Stomach (tissue), 9 donors: ENCODE measurements around the gene FYN. TPM values are rescaled to one million over a fixed set of nuclear protein-coding genes. Genes with fewer than 3 reads are reported as not detected.

Experiments used
- DNase-seq, 2 donors: peaks; one replicate each; pipeline versions ENCODE4 v3.0.0 to v3.0.0-alpha.2; 2013 to 2019
- H3K27ac ChIP-seq, 5 donors: fragments of 200-600 bp in 4 of 5; sonication (generic) in 4 of 5; one replicate each; pipeline ENCODE4 v1.5.1; 2013 to 2019; ENCODE audit warnings: mild to moderate bottlenecking in 1 of 5, moderate library complexity in 1 of 5
- H3K27me3 ChIP-seq, 3 donors: fragments of 200-600 bp; sonication (generic); one replicate each; pipeline ENCODE4 v1.5.1; 2017 to 2019; ENCODE audit warnings: mixed run types in 1 of 3
- H3K36me3 ChIP-seq, 4 donors: fragments of 200-600 bp; sonication (generic); 1 replicate in 3 of 4; 2 replicates in 1 of 4; pipeline ENCODE4 v1.5.1; 2016 to 2019
- H3K4me1 ChIP-seq, 4 donors: fragments of 200-600 bp; sonication (generic); one replicate each; pipeline ENCODE4 v1.5.1; 2016 to 2019
- H3K4me3 ChIP-seq, 4 donors: fragments of 200-600 bp; sonication (generic) in 3 of 4; one replicate each; pipeline ENCODE4 v1.5.1; 2016 to 2019; ENCODE audit warnings: mild to moderate bottlenecking in 1 of 4
- H3K9me3 ChIP-seq, 4 donors: fragments of 200-600 bp; sonication (generic); one replicate each; pipeline ENCODE4 v1.5.1; 2016 to 2019
- CTCF ChIP-seq, 7 experiments: fragments of 450-650 bp in 4 of 7; fragments of 200-600 bp in 3 of 7; sonication (generic) in 3 of 7; IDR thresholded peaks; one replicate each; pipeline ENCODE4 v1.5.1; 2016 to 2019; ENCODE audit warnings: antibody characterized with exemption in 7 of 7, control low read depth in 2 of 7, mild to moderate bottlenecking in 1 of 7
- EP300 ChIP-seq: sonication (generic); formaldehyde crosslinking; IDR thresholded peaks from one replicate; pipeline ENCODE4 v1.6.1; 2017; ENCODE audit warnings: antibody characterized with exemption
- POLR2A ChIP-seq, 4 donors: fragments of 450-650 bp; IDR thresholded peaks; one replicate each; pipeline ENCODE4 v1.6.1; 2016; ENCODE audit warnings: antibody characterized with exemption in 4 of 4, control low read depth in 2 of 4, mild to moderate bottlenecking in 1 of 4, moderate library complexity in 1 of 4
- POLR2AphosphoS5 ChIP-seq, 3 donors: sonication (generic); formaldehyde crosslinking; IDR thresholded peaks; one replicate each; pipeline ENCODE4 v1.6.1; 2016; ENCODE audit warnings: antibody characterized with exemption in 3 of 3
- WGBS, 5 donors: extraction: QIAGEN DNeasy Blood & Tissue Kit in 3 of 5; methylation state at CpG; one replicate each; pipeline versions ENCODE4 v1.1.5 to v1.1.7; 2013 to 2018; 5-methylcytosine and 5-hydroxymethylcytosine counted together
- intact Hi-C: fragments of 100-400 bp; cut with DNase I; formaldehyde crosslinking; loops from one replicate; pipeline ENCODE4 v1.15.1; 2023; ENCODE audit warnings: low total_unique reads
- polyA plus RNA-seq, 3 donors: library from polyadenylated mRNA; stranded (reverse); fragments of 200-250 nt; gene quantifications; one replicate each; pipeline ENCODE4 v1.2.3, GENCODE V29; 2013
- total RNA-seq, 5 donors: library from RNA; depleted of rRNA; stranded (reverse); fragments of >200 nt; gene quantifications; one replicate each; pipeline versions ENCODE4 v1.1.0 to v1.2.3, GENCODE V29; 2014 to 2016
- donor health status: healthy with polysubstance abuse.
- donor health status: Bipolar disorder and iron deficiency.
- donor health status: healthy.

FYN gene
- total and polyA plus RNA-seq, 8 donors = 8.4 to 146 (median 37.1) TPM

GRCh38 chr6:111865909-111866546, 7.2 kb downstream of the FYN start:
- intact Hi-C loops = no loop called here
- H3K4me3 ChIP-seq = no peak overlapping the region
- H3K27me3 ChIP-seq = no peaks in the 10 kb centered on the region
- WGBS, 5 donors = 81 to 94% (median 88%) methylated on average over 8 of the region's 8 CpGs
- peaks cover 4 to 63% (median 30%) of the 10 kb centered on the region in 4 donors for H3K4me1 ChIP-seq
- peaks cover 0 to 6% (median 0%) of the 10 kb centered on the region in 4 donors for H3K9me3 ChIP-seq
- no peak for DNase-seq
- no peak for TF ChIP-seq EP300
- no peak for TF ChIP-seq POLR2A (IDR thresholded peaks at IDR 0.05)
- no peak for TF ChIP-seq POLR2AphosphoS5 (IDR thresholded peaks at IDR 0.05)
- TF ChIP-seq CTCF (IDR thresholded peaks at IDR 0.05) = no peak
- H3K36me3 ChIP-seq = no peaks in the 10 kb centered on the region
- H3K27ac ChIP-seq = no peak overlapping the region

- H3K4me3 ChIP-seq = no peak overlapping the region
- 70 to 75% (median 72%) methylated on average over 6 of the region's 6 CpGs for WGBS, 5 donors
- no peak overlapping the region for H3K27ac ChIP-seq
- TF ChIP-seq POLR2AphosphoS5 (IDR thresholded peaks at IDR 0.05) (no peak), POLR2A (IDR thresholded peaks at IDR 0.05) (no peak), EP300 (no peak), CTCF (IDR thresholded peaks at IDR 0.05) (no peak)
- H3K27me3 ChIP-seq = no peaks in the 10 kb centered on the region
- H3K36me3 ChIP-seq = no peaks in the 10 kb centered on the region
- H3K9me3 ChIP-seq = peaks cover 0 to 6% (median 0%) of the 10 kb centered on the region in 4 donors
- DNase-seq = no peak
- intact Hi-C loops = no loop called here
- peaks cover 2 to 63% (median 25%) of the 10 kb centered on the region in 4 donors for H3K4me1 ChIP-seq
These were observed 8.1 kb downstream of the FYN start for GRCh38 chr6:111865049-111865585.

GRCh38 chr6:111864138-111865048, 8.9 kb downstream of the FYN start:
- Histone ChIP-seq H3K27me3 (no peaks in the 10 kb centered on the region), H3K36me3 (no peaks in the 10 kb centered on the region), H3K27ac (no peak overlapping the region), H3K4me1 (peaks cover 0 to 62% (median 21%) of the 10 kb centered on the region in 4 donors), H3K4me3 (no peak overlapping the region), H3K9me3 (peaks cover 0 to 3% (median 0%) of the 10 kb centered on the region in 4 donors)
- intact Hi-C loops = no loop called here
- 79 to 93% (median 86%) methylated on average over 6 of the region's 6 CpGs for WGBS, 5 donors
- TF ChIP-seq POLR2A (IDR thresholded peaks at IDR 0.05) = no peak
- TF ChIP-seq EP300 = no peak
- TF ChIP-seq POLR2AphosphoS5 (IDR thresholded peaks at IDR 0.05) = no peak
- TF ChIP-seq CTCF (IDR thresholded peaks at IDR 0.05) = no peak
- no peak for DNase-seq

- no peak for TF ChIP-seq EP300
- no peak for TF ChIP-seq CTCF (IDR thresholded peaks at IDR 0.05)
- TF ChIP-seq POLR2AphosphoS5 (IDR thresholded peaks at IDR 0.05) = no peak
- no peak for TF ChIP-seq POLR2A (IDR thresholded peaks at IDR 0.05)
- no peak for DNase-seq
- Histone ChIP-seq H3K27me3 (no peaks in the 10 kb centered on the region), H3K36me3 (no peaks in the 10 kb centered on the region), H3K27ac (no peak overlapping the region), H3K4me1 (peaks cover 3 to 70% (median 21%) of the 10 kb centered on the region in 4 donors), H3K9me3 (no peaks in the 10 kb centered on the region), H3K4me3 (no peak overlapping the region)
- 93 to 98% (median 93%) methylated on average over 6 of the region's 6 CpGs for WGBS, 5 donors
- intact Hi-C loops = no loop called here
These were observed 10.5 kb downstream of the FYN start for GRCh38 chr6:111862741-111863140.
